ENCODE data around the gene SLC28A3.

Gene SLC28A3

DNA sequence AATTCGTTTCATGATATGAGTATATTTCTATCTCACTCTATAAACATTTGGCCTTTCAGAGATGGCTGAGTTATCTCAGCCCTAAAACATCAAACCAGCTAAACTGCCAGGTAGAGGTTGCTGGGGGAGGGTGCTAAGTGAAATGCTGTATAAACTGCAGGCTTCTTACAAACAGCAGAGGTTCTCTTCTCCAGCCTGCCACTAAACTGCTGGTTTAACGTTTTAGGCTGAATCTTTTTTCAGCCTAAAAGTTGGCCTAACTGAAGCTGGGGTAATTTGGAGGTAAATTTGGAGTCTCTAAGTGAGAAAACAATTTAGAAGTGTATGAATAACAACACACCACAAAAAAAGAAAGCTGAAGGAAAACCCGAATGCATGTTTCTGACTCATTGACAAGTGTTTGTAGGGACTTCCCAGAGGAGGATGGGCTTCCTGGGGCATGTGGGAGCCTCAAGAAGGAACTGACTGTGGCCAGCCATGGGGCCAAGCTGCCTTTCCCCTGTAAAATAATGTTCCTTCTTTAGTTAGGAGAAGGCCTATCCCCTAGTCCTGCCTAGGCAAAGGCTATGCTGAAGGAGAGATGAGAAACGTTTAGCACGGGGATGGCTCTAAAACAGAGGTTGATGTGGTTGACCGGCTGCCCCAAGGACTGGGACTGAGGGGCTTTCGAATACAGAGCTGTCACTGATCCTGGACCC is 44.3 kb downstream of the SLC28A3 start:
- DNase-seq (ENCODE audit: low read depth), result peak; percentile 51

DNA sequence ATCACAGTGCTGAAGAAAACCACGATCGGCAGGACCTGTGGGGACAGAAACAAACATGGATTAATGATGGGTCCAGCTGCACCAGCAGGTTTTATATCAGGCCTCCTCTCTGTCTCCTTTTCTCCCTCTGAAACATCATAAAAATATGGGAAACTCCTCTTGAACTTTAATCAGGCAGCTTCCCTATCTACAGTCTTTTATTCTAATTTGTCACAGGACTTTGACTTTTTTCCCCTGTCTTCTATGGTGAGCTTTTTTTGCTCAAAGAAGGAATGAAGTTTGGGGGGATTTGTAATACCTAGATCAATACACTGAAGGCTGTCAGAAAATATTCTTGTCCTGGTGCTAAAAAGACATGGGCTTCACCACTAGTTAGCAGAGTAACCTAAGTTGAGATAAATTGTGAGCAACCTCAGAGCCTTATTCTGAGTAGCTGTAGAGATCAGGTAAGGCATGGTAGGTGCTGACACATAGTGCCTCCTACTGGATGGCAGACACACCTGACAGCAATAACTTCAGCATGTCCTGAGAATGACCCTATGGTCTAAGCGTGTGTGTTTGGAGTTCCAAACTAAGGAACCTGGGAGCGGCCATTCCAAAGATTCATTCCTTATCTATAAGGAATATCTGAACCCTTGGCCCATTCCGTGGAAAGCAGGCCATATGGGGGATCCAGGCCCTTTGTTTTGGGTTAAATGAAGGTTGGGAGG is 46.2 kb downstream of the SLC28A3 start:
- no peak for DNase-seq (ENCODE audit: low read depth)

DNA sequence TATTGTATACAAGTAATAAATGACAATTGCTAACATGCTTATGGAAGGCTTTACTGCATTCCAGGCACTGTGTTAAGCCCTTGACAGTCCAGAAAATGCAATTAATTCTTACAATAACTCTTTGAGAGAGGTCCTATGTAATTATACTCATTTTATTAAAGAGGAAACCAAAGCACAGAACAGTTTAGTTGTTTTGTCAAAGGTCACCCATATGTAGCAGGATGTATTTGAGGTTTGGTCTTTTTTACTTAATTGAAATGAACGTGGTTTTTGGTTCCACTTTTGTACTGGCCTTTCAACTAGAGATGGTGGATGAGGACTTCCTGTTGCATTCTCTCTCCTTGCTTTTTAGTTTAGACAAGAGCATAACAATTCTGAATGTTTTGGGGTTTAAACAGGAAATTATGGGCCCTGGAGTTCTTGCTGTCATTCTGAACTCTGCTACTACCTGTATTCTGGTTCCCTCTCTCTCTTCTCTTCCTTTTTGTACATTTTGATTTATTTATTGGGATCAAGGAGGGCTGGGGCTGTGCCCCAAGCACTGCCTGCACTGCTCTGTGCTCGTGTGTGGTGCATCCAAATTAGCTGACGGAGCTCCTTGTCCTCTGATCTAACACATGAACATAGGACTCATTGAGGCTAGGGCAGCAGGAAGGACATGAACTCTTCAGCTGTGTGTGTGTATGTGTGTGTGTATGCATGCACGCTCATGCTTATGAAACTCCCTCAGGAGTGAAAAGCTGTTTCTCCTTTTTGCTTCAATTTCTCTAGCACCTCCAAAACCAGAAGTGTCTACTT is 47.4 kb downstream of the SLC28A3 start:
- no peak for DNase-seq (ENCODE audit: low read depth)

DNA sequence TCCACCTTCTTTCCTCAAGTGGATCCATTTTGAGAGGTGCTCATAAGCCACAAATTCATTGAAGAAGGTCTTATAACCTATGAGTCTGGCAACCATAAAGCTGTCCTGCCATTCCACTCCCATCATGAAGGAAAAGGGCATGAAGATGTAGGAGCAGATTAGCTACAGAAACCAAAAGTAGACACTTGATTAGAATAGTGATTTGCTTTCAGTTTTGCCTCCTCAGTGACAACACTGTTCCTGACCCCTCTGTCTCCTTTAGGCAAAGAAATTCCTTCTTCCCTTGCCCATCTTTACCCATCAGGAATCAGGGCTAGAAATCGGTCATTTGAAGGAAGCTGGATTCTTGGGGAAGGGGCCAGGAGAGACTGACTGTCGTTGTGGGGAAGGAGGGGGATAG is 55.2 kb downstream of the SLC28A3 start:
- DNase-seq (ENCODE audit: low read depth), result no peak

DNA sequence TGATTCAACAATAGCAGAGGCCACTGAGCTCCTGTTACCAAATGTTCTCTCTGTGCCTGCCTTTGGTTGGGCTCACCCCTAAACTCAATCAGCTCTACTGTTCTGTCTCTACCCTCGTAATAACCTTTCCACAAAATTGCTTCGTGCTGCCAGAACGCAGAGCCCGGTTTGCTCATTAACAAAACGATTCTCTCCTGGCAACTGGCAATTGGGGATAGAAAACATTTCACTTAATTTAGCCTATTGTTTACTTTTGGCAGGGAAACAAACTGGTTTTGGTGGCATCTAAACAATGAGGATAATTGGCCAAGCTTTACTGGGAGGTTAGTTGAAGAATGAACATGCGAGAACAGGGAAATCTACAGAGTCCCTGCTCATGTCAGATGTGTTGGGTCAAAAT is 56.6 kb downstream of the SLC28A3 start:
- DNase-seq (ENCODE audit: low read depth), result no peak

DNA sequence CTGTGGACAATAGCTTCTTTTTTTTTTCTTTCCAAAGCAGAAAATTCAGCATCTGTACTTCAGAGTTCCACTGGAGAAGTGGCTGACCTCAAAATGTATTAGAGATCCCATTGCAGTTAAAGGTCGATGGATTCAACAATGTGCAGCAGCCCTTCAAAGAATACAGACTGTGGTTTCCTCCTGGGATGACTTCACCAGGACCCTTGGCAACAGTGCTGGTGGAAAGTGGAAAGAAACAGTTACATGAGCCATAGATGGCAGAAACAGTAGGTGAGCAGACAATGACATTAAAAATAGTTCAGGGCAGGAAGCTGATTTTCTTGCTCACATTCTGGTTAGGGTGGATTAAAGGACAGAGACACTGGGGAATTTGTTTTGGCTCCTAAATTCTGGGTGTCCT is 62.4 kb downstream of the SLC28A3 start:
- no peak for DNase-seq (ENCODE audit: low read depth)

DNA sequence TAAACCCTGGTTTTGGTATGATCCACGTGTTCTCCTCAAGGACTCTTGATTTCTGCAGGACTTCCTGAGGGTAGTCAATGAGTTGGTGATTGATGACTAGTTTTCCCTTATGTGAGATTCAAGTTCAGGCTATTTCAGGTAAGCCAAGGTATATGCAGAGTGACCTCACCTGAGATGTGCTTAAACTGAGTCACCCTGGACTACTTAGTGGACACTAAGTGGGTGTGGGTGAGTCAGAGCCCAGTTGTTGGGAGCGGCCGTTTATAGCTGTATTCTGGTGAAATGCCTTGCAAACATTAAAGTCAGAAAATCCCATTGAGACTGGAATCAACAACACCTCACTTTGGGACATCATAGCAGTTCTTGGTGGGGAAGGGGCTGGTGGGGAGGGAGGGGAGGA is 62.9 kb downstream of the SLC28A3 start:
- DNase-seq (ENCODE audit: low read depth), result no peak

DNA sequence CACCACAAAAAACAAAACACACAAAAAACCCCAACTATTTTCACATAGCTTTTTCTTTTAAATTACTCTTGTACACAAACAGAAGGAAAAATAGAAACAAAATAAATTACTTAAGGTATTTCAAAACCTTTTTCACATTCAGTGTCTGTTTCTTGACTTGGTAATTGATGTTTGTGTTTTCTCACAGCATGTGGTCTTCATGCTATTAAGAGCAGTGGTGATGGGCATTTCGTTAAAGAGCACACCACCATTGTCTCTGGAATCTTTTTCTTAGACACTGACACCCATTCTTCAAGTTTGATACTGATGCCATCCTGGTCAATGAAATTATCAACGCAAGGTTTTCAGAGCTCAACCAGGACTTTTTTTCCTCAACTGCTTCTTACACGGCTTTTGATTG is 63.8 kb downstream of the SLC28A3 start:
- no peak for DNase-seq (ENCODE audit: low read depth)

DNA sequence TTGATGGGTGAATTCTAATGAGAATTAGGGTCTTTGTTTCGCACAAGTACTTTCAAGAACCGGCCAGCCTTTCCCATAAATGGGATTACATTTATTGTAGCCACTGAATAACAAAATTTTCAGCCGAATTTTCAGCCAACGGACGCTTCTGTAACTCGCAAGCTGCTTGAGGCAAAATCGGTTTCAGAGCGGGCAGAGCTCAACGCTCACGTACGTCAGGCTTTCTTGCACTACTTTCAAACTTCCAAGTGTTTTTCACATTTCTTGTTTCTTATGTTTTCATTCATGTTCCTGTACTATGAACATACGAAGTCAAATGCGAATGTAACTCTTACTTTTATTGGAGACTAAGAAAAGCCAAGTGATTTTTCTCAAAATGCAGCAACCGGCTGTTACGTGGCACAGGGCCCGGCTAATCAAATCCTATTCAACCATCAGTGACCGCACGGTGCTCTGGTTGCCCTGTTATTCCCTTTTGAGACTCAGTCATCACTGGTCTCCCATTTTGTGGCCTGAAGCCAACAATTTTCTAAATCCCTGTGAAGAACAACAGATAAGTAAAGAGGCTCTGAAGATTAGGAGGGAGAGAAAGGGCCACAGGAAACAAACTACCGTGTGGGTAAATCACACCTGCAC is 68.5 kb downstream of the SLC28A3 start:
- DNase-seq (ENCODE audit: low read depth), result no peak

DNA sequence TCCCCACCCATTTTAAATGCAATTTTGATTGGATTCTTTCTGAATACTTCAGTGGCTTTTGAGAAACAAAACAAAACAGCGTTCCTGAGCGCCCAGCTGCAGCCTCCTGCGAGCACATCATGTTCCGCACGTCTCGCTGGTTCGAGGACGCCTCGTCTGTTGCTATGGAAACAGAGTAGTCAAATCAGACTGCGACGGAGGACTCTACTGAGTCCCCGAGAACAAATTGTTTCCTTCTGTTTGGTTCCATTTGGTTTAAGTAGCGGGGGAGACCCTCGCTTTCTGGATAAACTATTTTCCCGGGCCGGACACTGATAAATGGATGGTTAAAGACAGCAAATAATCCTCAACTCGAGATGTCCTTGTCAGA is 69.0 kb downstream of the SLC28A3 start:
- DNase-seq (ENCODE audit: low read depth), result peak; percentile 11

DNA sequence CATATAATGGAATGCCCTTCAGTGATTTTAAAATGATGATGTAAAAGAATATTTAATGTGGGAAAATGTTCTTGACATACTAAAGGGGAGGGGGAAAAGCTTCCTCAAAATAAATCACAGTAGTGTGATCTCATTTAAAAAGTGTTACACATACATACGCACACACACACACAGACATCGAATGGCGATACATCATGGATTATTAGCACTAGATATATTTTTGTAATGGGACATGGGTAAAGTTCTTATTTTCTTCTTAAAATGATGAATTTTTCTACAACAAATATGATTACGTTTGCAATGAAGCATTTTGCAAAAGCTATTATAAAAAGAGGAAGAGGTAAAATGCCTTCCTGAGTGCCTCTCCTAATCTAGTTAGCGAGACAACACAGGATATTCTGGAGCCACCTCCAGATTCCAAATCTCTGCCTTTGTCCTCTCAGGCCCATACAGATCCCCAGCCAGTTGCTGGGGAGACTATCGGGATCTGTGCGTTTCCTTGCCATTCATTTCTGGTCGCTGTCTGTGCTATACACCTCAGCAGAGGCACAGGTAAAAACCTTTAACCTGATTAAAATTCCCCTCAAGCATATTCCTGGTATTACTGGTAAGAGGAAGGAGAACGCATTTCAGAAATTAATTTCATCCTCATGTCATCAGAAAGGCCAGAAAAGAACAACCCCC is 69.6 kb downstream of the SLC28A3 start:
- no peak for DNase-seq (ENCODE audit: low read depth)

DNA sequence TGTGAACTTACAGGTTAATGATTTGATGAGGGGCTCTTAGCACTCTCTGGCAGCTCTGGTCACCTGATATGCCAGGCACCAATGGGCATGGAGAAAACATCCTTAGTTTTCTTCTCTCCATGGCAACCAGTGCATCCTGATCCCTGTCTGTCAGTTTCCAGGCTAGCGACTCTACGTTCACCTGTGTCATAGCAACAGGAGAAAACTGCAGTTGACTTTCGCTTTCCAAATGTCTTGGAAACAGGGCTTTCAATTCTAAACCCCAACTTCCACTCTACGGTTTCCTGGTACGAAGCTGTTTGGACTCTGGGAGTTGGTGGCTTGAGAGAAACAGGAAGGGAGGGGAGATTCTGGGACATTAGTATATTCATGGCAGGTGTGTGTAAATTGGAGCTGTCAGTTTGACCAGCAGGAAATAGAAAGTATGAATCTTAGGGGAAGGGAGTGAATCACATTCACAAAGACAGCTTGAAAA is 74.4 kb downstream of the SLC28A3 start:
- no peak for DNase-seq (ENCODE audit: low read depth)

DNA sequence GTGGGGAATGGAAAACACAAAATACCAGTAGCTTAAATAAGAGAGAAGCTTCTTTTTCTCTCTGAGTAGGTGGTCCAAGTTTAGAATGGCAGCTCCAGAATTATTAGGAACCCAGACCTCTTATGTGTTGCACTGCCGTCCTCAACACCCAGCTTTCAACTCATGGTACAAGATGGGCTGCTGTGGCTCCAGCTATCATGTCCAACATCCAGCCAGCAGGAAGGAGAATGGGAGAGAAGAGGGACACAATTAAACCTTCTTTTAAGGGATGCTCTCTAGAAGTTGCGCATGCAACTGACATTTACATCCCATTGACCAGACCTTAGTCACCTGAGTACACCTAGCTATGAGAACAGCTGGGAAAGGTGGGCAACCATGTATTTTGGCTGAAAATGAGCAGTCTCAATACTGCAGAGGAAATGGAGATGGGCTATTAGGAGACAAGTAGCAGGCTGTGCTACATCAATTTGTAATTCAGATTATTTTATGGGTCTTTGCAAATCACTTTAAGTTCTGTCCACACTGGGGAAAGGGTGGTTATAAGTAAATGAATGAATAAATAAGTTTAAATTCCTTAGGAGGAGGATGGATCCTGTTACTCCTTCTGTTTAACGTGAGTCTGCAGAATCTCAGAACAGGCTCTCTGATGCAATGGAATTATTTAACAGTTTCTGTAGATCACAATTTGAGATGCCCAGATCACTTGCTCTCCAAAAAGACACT is 76.1 kb downstream of the SLC28A3 start:
- DNase-seq (ENCODE audit: low read depth), result no peak

DNA sequence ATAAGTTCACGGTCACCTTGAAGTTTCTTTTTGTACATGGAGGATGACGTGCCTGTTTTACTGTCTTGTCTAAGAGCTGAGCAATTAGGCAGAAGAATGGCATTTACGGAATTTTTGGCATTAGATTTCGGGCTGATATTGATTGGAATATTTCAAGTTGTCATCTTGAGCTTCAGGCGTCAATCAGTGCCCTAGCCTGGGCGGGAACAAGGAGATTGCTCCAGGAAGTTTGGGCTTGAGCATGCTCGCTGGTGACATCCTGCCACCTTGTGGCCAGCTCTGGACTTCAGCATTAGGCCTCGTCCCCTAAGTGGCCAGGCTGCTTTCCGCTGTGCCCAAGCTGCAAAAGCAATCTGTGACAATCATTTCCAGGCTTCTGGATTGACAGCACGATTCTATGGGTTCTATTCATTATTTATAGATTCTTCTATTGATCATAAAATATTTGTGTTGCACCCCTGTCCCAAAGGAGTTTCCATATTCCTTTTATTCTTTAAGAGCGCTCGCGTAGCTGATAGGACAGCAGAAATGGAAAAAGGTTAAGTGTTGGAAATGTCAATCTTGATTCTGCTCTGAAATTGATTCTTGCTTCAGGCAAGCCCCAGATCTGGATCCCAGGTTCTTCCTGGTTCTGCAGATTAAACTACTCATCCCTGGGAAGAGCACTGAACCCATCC is 79.3 kb downstream of the SLC28A3 start:
- DNase-seq (ENCODE audit: low read depth), result peak; percentile 26

DNA sequence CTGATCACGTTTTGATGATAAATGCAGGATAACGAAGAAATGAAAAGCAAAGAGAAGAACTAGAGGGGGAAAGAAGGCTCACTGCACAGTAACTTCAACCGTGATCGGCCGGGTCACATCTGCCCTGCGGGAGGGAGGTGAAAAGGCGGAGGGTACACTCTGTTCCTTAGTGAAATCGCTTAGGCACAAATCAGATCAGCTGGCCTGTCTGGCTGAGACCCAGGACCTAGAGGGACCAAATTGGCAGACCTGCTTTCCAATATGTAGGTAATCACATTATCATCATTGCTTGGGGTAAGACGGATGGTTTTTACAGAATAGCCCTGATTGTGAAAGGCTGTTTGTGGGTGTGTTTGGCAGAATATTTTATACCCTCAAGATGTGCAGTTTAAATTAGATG is 82.2 kb downstream of the SLC28A3 start:
- DNase-seq (ENCODE audit: low read depth), result no peak

DNA sequence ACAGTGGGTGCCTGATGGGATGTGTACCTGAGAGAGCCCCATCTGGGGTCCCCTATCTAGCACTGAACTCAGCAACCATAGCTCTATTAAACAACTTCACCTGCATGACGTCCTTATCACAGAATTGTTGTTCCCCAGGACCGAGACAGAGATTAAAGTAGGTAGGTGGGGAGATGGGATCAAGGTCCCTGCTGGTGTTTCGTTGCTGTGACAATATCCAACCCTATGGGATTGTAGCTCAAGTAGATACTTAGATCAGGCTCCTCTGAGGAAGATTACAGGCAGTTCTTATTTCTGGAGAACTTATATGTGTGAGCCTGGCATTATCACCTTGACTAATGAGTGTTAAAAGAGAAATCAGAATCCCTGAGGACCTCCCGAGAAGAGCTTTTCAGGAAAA is 84.9 kb downstream of the SLC28A3 start:
- no peak for DNase-seq (ENCODE audit: low read depth)

DNA sequence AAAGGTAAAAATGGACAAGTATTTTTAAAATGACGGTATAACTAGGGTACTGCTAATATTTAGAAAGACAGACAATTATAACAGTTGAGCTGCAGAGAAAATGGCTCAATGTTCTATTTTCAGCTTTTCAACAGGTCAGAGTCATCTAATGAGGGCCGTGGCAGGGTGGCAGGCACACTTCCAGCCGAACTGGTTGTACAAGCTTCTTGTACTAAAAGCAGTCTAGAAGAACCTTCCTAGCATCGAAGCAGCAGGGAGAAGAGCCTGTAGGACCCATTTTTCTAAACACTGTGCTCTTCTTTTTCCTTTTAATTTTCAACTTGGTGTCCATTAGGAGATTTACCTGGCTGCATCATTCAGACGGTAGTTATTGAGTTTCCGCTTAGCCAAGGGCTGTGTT is 85.6 kb downstream of the SLC28A3 start:
- DNase-seq (ENCODE audit: low read depth), result no peak

DNA sequence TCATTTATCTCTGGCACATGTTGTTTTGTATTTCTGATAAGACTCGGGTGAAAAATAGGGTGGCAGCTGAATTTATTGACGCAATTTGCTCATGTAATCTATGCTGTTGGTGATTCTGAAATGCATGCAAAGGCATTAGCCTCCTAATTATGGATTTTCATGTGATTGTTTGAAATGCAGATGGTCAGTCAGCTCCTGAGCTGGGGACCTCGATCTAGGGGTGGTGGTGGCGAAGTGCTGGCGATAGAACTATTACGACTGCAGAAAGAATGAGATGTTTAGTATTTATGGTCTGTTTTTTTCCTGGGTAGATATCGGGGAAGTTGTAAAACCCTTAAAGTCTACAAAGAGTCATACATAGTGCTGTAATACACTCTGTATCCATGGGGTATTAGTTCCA is 88.6 kb downstream of the SLC28A3 start:
- DNase-seq (ENCODE audit: low read depth), result no peak

DNA sequence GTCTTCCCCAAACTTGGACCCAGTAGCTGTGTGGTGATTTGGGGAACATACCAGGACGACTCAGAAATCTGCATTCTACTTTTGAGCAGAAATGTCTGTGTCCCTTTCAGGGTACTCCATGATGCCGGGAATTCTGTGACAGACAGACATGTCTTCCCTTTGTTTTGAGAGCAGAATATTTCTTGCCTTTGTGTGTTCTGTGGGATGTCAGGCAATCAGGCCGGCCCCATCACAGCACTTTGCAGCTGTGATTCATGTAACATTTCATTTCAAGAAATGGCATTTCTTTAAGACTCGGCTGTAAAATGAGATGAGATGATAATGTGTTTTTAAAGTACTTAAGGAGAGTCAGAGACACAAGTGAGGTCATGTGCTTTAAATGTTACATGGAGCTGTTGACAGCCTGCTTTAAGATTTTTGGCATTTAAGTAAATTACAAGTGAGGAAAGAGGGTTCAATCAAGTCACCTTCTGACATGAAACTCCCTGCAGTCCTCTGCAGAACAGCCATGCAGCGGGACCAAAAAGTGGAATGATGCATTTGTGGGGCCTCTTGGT is 98.7 kb downstream of the SLC28A3 start:
- no peak for DNase-seq (ENCODE audit: low read depth)

DNA sequence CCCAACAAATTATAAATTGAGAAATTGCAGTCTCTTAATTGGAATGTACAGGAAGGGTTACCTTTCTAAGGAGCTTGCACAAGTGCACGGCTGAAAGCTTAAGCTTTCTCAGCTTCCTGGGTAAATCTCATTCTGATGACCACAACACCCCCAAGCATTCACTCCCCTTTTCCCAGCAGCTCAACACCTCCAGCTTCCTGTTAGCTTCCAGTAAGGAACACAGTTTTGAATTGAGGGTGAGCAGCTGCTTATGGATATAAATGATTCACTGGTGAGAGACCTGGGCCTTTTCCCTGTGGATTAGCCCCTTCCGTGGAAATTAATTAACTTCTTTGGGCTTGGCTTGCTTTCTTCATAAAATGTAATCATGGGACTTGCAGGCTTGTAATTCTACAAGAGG is 101.2 kb downstream of the SLC28A3 start:
- DNase-seq (ENCODE audit: low read depth), result no peak
